Right lobe of liver (tissue), 4 donors: ENCODE measurements around the gene RPS19.

ENCODE experiments used
- CTCF ChIP-seq, 4 donors: fragments of 200-600 bp in 3 of 4; fragments of 450-650 bp in 1 of 4; IDR thresholded peaks; one replicate each; pipeline versions ENCODE4 v1.5.1 to v1.8.0; 2016 to 2022; ENCODE audit warnings: antibody characterized with exemption in 4 of 4, mild to moderate bottlenecking in 2 of 4
- POLR2A ChIP-seq: fragments of 450-650 bp; IDR thresholded peaks from one replicate; pipeline ENCODE4 v1.6.1; 2017; ENCODE audit warnings: antibody characterized with exemption, mild to moderate bottlenecking
- donor health status: DM: no; HTN: no; CAD: no.
- donor health status: DM: no; HTN: no; CAD: no.
- donor health status: DM: no; HTN: yes; CAD: no.

GRCh38 chr19:41837981-41838708 lies 21.9 kb upstream of the RPS19 start:
- TF ChIP-seq CTCF (IDR thresholded peaks at IDR 0.05): no peak
- TF ChIP-seq POLR2A: no peak
